NCI-H2081 treated with DMSO at 0.1 percent for 48 hours (cell line): ENCODE measurements around the gene DAGLB.
"Not testable (repeated sequence)": the region's sequence is repeated elsewhere in the genome, so short reads cannot be mapped to it uniquely, and the experiment has no call there.

Source experiments
- DNase-seq: peaks from one replicate; lab custom pipeline; 2025; lab: John Stamatoyannopoulos, UW

Gene DAGLB

DNA sequence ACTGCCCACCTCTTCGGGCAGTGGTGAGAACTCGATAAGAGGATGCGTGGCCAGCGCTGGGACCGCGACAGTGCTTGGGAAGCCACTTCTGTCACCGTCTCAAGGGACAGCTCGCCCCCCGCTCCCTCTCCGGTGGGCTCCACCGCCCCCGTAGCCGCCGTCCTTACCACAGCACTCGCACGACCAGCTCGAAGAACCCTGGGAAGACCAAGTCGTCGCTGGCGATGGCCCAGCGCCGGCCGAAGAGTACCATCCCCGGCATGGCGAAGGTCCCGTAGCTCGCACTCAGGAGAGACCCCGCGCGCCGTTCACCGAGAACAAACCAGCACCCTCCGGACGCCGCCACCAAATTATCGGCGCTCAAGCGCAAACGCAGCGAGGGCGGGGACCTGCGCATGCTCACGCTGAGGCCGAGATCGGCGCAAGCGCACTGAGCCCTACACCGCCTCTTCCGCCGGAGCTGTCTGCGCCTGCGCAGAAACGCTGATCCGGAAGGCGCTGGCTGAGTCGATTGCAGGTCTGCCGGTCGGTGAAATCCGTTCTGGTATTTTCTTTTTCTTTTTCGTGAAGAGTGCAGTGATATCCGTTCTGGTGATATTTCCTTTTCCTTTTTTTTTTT lies at the start of gene DAGLB:
Gene DAGLB, minus strand, starts transcription at position 374 of the 619 bp plus-strand sequence. Its CDS starts 112 bp downstream, at position 262.
- peak; percentile 69 for DNase-seq

DNA sequence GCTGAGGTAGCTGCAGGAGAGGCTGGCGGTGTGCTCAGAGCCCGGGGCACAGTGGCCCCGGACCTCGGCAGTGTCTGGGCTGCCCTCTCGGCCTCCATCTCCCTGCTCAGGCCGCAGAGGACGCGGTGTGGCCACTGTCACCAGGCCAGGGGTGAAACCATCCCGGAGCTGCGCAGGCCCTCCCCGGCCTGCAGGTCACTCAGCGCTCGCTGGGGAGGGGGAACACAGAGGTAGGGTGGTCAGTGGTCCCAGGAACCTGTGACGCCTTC lies 49.8 kb upstream of the DAGLB start:
- DNase-seq, result no peak

GRCh38 chr7:6496842-6497636 lies 49.3 kb upstream of the DAGLB start:
- no peak for DNase-seq

DNA sequence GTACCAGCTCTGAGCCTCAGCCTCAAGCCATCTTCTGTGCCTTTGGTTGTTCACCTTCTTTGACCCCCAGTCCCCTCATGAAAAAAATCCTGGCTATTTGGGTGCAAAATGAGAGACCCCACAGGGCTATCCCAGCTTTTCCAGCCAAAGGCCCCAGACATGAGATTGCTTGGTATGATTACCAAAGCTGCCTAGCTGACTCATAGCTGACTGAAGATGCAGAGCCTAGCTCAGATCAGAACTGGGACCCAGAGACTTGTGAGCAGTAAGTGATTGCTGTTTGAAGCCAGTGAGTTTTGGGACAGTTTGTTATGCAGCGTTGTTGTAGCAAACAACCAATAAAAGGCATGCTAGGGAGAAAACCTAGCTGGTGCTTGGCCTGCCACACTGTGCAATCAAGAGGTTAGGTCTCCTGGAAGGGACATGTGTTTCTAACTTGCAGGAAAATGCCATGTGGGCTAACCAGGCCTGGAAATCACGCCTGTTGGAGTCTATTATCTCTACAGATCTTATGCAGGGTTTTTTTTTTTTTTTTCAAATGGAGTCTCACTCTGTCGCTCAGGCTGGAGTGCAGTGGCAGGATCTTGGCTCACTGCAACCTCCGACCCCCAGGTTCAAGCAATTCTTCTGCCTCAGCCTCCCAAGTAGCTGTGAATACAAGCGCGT lies 48.0 kb upstream of the DAGLB start:
- no peak for DNase-seq

- no peak for DNase-seq
Measured at GRCh38 chr7:6494365-6494764, 46.6 kb upstream of the DAGLB start.

DNA sequence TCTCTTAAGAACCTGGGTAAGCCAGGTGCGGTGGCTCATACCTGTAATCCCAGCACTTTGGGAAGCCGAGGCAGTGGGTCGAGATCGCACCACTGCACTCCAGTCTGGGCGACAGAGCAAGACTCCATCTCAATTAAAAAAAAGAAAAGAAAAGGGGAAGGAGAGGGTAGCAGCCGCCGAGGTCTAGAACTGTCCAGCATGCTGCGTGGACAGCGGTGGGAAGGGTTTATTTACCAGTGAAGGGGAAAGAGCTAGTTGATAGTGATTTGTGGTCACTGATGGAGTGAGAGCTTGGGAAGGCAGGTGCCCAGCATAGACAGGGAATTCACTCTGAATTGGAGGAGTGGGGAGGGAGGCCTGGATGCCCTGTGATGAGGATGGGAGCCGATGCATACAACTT lies 43.4 kb upstream of the DAGLB start:
- DNase-seq, result no peak

DNA sequence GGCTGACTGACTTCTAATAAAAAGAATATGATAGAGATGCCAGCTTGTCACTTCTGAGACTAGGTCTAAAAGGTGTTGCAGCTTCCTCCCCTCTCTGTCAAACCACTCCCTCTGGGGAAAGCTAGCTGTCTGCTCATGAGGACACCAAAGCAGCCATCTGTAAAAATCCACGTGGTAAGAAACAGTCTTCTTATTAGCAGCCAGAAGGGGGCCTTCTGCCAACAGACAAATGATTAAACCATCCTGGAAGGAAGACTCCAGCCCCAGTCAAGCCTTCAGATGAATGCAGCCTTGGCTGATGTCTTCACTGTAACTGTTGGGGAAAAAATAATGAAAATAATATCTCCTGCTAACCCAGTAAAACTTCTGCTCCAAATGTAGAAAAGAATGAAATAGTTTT lies 41.9 kb upstream of the DAGLB start:
- DNase-seq, result no peak

DNA sequence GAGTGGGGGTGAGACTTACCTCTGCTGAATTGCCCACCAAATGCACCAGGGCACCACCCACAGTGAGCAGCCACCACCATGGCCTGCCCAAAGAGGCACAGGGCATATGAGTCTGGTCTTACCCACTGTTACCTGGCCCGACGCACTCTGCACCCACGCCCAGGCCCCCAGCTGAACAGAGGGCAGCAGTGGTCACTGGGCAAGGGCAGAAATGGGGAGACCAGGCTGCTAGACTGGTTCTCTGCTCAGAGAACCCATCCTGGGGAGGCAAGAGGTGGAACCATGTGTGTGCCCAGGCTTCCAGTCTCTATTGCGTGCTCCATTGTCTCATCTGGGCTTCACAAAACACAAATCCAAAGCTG lies 39.4 kb upstream of the DAGLB start:
- no peak for DNase-seq

- DNase-seq, result no peak
Measured at GRCh38 chr7:6486438-6487183, 38.9 kb upstream of the DAGLB start.

GRCh38 chr7:6482743-6483119 lies 35.0 kb upstream of the DAGLB start:
- DNase-seq, result no peak

DNA sequence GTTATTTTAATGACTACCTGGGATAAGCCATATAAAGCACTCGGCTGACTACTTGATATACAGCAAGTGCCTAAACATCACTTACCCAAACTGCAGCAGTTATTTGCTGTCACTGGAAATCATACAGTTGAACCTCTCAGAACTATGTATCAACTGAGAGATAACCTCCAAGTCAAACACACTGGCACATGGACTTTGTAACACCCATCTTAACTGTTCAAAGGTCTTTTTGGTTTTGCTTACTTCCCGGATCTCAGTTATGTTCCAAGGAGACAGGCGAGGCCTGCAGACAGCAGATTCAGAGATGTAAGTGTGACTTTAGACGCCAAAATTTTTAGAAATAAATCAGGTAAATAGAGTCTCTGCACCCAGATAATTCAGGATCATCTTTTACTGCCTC lies 34.6 kb upstream of the DAGLB start:
- DNase-seq, result no peak

GRCh38 chr7:6481445-6481844 lies 33.7 kb upstream of the DAGLB start:
- DNase-seq, result no peak

DNA sequence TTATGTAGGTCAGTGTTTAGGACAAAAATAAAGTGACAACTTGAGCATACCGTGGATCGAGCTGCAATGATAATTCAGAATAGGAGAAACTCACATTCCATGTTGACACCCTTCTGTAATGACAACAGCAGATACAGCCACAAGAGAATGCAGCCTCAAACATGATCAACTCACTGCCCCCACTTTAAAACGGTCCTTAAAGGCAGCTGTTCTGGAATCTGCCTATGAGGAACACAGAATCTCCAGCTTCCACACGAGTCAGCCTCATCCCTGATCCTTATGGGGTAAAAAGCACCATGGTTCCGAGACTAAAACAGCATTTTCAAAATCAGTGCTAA lies 32.5 kb upstream of the DAGLB start:
- no peak for DNase-seq

- no peak for DNase-seq
Measured at GRCh38 chr7:6479067-6479466, 31.3 kb upstream of the DAGLB start.

- DNase-seq, result no peak
Measured at GRCh38 chr7:6478186-6478585, 30.4 kb upstream of the DAGLB start.

- no peak for DNase-seq
Measured at GRCh38 chr7:6477318-6477660, 29.5 kb upstream of the DAGLB start.

DNA sequence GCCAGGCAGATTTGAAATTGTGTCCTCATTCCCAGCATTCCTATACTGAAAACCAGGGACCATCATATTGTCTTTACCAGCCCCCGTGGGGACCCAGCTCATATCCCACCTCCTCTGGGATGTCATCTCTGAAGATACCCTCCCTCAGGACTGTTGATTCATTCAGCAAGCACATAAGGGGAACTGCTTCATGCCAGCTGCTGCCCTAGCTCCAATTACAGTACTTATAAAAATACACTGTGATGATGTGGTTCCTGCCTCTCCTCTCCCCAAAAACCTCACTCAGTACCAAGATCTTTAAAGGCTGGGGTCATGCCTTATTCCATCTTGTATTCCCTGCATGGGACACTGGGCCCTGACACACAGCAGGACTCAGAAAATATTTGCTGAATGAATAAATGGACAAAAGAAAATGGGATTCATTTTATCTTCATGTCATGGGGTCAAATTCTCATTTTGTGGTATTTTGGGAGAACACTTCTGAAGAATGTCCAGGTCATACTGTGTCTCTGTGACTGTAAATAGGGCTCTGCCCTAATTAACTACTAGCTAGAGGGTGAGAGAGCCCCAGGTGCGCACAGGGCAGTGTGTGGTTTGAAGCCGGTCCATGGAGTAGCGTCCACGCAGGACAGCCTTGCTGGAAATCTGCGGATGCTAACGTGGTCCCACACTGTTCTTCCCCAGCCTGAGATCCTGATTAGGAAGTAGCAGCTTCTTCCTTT lies 29.0 kb upstream of the DAGLB start:
- DNase-seq, result no peak

DNA sequence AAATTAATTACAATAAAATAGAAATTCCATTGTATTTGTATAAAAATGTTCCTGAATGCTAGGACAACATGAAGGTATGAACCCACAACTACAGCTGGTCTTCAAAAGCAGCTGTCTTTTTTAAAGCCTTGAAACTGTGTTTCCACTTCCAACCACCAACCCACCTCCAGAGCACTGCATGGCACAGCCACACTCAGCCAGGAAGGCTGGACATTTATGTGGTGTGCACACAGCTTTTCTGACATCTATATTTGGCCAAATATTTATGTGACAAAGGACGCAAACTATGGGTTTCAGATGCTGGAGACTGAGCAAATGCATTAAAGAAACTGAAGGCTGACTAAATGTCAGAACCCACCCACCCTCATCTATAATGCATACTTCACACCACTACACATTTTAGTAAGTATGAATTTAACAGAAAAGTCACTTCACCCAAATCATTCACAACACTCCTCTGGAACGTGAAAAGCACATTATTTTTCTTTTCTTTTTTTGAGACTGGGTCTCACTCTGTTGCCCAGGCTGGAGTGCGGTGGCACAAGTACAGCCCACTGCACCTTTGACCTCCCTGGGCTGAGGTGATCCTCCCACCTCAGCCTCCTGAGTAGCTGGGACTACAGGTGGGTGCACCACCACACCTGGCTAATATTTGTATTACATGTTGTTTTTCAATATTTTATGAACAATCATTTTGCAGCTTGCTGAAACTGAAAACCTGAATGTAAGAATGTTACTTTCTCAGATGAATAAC lies 27.9 kb upstream of the DAGLB start:
- no peak for DNase-seq

- no peak for DNase-seq
Measured at GRCh38 chr7:6465862-6466261, 18.1 kb upstream of the DAGLB start.

DNA sequence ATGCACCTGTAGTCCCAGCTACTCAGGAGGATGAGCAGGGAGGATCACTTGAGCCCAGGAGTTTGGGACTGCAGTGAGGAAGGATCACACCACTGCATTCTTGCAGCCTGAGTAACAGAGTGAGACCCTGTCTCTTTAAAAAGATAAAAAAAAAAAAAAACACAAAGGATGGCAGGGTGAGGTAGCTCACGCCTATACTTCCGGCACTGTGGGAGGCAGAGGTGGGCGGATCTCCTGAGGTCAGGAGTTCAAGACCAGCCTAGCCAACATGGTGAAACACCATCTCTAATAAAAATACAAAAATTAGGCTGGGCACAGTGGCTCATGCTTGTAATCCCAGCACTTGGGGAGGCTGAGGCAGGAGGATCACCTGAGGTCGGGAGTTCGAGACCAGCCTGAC lies 15.9 kb upstream of the DAGLB start:
- DNase-seq, result not testable (repeated sequence)

- DNase-seq, result no peak
Measured at GRCh38 chr7:6461946-6462550, 14.3 kb upstream of the DAGLB start.
